COLO668 (cell line): ENCODE data around the gene HIVEP3.

ENCODE experiments used
- DNase-seq: peaks from one replicate; lab custom pipeline; 2025; ENCODE audit not compliant: unreplicated experiment; lab: John Stamatoyannopoulos, UW

The HIVEP3 gene

DNA sequence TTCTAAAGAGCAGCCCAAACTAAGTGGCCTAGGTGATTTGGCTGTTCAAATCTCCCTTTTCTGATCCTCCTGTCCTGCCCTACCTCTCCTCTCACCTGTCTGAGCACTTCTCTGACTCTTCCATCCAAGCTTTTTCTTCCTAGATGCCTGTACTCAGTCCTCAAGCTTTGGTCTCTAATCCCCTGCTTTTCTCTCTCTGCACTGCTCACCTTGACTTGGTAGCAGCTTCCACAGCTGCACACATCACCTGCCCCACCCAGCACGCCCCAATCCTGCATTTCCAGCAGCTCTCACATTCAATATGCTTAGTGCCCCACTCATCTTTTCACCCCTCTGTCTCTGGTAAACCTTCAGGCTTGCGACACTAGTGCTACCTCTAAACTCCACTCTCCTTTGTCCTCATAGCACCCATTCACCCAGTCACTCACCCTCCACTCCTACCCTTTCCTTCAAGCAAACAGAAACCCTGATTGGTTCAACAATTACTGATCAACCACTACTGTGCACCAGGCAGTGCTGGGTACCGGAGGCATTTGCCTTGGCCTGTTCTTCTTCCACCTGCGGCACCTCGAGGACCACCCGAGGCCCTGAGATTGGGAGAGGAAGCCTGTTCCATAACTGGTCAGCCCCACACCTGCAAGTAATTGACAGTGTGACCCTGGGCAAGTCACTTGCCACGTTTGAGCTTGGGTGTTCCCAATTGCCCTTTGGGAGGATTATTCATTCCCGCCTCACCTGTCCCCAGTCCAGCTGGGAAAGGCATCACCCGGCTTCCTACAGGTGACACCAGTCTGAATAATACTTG, 298.2 kb downstream of the HIVEP3 start:
- peak; percentile 36 for DNase-seq

DNA sequence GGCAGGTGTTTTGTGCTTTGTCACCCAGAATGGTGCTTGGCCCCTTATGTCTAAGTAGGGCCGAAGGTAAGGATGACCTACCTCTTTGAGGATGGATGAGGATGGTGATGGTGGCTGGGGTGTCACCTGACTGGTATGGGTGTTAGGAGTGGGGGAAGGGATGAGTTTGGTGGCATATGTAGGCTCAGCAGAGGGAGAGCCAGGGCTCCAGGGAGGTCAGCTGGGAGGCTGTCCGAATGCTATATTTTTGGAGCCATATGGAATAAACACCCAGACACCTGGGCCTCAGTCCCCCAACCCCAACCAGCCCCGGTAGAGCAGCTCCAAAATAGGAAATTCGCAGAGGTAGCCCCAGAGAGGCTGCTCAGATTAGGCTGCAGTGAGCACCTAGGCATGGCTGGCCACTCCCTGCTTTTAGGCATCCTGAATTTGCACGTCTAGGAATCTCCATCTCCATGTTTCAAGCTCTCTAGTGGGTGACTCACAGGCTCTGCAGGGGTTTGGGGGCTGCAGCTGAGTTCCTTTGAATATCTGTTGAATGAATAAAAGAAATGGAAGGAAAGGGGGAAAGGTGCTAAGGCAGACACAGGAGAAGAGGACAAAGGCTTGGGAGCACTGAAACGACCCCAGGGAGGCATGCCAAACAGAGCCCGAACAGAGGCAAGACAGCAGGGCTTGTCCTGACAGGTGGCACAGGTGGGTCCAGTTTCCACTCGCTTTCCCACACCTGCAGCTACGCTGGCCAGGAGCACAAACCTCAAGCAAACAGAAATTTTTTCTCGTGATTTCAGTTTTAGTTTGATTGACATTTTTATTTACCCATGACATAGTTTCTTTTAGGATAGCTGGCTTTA, 299.0 kb downstream of the HIVEP3 start:
- DNase-seq: peak; percentile 54

DNA sequence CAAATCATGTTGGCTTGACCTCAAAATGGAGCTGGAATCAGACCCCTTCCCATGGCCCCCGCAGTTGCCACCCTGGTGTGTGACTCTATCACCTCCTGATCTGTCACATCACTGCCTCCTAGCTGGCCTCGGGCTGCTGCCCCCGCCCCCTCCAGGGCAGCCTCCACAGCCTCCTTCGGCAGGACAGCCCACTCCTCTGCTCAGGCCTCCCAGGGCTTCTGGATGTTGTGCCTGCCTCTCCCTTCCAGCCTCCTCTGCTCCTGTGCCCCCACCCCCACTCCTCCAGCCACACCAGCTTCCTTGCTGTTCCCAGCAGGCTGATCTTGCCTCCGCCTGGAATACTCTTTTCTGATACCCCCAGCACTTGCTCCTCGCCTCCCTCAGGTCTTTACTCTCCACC, 299.9 kb downstream of the HIVEP3 start:
- no peak for DNase-seq

DNA sequence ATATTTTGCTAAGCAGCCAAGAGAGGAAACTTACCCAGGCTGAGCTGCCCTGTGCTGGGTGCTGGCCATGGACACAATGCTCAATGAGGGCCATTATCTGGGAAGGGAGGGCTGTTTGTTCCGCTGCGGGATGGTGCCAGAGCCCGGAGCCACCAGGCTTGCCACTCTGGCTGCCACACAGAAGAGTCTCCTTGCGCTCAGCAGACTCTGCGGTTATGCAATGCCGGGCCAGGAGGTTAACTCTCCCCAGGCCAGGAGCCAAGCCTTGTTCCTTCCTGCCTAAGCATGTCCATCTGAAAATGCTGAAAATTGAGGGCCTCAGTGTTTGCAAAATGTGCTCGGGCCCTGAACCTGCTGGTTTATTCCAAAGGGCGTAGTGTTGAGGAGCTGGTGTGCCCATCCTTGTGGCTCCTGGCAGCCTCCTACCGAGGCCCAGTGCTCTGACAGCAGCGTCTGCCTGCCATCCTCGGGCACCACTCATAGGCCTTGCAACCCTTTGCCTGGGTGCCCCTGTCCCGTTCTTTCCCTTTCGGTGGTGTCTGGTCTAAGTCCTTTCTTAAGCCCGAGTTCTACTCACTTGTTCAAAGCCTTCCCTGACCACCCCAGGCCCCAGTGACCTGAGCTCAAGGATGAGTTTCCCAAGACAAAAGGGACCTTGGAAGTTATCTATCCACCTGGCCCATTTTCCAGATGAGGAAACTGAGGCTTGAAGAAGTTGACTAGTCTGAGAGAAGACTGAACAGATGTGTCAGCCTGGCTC, 300.5 kb downstream of the HIVEP3 start:
- DNase-seq: no peak

DNA sequence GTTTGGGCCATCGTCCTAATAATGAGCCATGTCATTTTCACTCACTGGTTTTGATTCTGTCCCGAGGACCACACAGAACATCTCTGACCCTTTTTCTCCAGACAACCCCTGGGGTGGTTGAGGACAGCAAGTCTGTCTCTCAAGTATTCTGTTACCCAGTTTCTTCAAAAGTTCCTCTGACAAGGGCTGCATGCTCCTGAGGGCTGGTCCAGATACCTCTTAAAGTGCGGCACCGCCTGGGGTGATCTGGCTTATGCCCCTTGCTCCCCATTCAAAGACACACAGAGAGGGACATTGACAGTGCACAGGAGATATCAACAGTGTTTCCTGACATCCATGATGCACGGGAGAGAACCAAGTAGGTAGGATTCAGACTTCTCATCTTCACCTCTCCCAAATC, 301.4 kb downstream of the HIVEP3 start:
- no peak for DNase-seq

DNA sequence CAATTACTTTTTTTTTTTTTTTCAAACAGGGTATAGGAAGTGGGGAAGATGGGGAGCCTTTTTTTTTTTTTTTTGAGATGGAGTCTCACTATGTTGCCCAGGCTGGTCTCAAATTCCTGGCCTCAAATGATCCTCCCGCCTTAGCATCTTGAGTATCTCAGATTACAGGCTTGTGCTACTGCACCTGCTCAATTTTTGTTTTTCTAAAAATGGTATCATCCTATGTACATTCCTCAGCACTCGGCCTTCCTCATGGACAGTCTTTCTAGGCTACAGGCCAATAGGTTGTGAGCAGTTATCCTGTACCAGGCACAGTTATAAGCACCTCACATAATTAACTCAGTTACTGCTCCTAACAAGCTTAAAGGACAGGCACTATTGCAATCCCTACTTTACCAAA, 302.2 kb downstream of the HIVEP3 start:
- no peak for DNase-seq

DNA sequence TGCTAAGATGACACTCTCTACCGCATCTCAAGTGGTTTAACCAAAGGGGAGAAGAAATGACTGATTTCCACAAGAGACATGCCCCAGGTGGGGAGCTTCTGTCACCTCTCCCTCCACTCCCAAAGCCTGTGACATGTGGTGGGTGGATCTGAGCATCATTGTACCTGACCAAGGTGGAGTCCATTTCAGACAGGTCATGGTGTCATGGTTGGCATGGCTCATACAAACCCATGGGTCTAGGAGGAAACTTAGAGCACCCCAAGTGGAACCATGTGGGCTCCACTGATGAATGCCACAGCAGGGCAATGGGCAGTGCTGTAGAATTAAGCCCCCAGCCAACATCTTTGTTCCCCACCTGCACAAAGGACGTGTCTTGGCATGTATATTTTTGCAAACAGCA, 302.7 kb downstream of the HIVEP3 start:
- DNase-seq: no peak

DNA sequence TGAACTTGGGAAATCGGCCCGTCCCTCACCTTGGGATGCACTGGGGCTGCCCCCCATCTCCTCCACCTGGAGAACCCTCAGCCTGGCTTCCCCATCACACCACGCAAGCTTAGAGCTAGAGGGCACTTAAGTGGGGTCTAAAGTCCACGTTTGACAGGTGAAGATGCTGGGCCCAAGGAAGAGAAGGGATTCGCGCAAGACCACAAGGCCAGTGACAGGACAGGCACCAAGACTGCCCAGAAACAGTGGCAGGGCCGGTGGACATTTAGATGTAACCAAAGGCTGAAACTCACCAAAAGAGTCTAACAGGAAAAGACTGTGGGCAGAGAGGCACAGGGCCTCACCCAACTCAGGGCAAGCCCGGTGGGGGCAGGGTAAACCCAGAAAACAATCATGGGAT, 303.4 kb downstream of the HIVEP3 start:
- no peak for DNase-seq

DNA sequence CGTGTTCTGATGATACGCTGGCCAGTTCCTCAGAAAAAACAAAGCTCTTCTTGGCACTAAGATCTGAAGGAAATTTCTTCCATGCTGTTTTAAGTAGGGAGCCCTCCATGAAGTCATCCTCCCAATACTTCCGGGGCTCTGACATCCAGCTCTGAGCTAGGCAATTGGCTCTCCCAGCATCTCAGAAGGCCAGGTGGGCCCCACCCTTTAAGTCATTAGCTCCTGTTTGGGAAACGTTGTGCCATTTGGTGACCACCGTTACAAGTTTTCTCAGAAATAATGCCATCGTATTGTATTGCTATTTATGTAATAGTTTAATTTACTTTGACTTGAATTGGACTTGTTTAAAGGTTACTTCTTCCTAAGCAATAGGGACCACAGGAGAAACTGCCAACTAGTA, 303.9 kb downstream of the HIVEP3 start:
- DNase-seq: no peak

DNA sequence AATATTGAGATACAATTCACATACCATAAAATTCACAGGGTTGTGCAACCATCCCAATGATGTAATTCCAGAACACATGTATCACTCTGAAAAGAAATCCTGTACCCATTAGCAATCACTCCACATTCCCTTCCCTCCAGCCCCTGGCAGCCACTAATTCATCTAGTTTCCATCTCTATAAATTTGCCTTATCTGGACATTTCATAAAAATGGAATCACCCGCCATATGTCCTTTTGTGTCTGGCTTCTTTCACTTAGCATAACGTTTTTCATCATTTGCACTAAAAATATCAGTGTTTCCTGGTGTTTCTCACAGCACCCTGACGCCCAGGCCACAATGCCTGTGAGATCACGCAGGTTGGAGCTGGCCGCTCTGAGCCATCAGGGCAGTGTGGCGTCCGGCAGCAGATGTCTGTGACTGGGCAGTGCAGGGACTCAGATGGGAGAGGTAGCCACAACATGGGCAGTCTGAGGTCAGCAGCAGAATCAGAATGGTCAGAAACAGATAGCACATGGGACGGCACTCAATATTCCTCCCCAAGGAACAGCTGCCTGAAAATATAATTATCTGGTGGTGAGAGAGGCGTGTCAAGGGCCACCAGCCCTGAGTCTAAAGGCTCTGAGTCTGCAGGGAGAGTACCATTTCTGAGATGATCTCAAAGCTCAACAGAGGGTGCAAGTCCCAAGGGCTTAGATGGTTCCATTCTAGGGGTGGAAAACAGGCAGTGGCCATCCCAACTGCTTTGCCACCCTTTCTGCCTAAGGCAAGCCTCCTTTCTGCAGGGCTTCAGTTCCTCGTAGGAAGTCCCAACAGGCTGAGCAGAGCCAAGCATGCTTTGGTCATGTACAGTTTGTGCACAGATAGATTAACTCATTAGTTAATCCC, 304.8 kb downstream of the HIVEP3 start:
- no peak for DNase-seq

DNA sequence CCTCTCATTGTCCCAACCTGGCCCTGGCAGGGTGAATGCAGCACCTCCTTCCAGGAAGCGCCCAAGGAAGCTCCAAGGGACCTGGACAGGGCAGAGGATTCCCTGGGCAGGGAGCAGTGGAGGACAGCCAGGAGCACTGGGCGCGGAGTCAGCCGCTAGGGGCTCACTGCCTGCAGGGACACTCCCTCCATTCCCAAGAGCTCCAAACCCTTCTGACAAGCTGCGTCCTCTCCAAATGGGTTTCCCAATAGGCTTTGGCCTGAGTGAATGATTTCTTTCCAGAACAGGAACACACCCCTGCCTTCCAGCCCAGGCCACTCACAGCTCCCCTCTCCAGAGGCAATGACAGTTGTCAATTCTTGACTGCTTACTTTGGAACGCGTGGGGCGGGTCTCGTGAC, 305.8 kb downstream of the HIVEP3 start:
- no peak for DNase-seq

DNA sequence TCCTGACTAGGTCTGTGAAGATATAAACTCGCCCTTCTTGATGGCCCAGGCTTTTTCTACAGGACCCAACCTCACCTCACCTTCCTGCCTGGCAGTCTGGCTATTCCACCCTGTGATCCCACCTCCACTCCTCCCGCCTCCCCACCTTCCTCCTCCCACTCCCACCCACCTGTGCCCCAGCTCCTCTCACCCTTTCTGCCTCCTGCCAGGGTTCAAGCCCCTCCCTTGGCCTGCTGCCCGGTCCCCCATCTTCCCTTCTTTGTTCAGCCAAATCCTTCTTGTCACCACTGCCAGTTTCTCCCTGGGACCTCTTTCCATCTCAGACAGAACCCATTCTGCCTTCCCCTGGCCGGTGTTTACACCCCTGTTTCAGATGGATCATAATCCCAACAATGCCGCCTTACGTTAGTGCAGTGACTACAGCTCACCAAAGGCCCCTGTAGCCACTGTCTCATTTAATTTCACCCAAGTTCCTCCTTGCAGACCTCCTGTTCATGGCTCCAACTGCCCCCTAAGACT, 306.7 kb downstream of the HIVEP3 start:
- DNase-seq: no peak

DNA sequence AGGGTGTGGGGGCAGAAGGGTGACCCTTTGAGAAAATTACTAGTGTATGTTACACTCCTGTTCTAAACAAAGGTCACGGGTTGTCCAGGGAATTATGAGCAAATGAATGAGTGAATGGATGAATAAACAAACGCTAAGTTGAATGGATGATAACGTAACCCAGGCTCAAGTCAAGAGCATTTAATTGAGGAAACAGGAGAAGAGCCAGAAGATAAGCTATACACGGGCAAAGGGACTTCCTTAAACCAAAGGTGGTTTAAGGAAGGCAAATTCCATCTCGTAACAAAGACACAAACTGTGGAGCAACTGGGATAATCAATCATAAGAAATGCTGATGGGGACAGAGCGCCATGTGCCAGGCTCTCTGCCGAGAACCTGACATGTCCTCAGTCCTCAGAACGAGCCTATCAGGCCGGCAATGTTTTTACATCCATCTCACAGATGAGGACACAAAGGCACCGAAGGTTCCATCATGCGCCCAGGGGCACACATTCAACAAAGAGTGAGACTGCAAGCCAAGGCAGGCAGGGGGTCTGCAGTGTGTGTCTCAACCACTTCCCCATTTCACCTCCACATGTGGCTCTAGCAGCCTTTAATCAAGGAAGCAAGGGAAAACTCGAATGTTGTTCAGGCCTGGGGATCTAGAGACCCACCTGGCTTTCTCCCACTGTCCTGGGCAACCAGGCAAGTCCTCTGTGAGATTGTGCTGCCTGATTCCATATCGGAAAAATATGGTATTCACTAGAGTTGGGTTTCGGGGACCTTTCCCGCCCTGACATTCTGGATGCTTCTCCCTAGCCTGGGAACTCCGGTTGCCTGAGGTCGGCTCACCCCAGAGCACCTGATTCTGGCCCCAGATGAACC, 307.4 kb downstream of the HIVEP3 start:
- DNase-seq: no peak

DNA sequence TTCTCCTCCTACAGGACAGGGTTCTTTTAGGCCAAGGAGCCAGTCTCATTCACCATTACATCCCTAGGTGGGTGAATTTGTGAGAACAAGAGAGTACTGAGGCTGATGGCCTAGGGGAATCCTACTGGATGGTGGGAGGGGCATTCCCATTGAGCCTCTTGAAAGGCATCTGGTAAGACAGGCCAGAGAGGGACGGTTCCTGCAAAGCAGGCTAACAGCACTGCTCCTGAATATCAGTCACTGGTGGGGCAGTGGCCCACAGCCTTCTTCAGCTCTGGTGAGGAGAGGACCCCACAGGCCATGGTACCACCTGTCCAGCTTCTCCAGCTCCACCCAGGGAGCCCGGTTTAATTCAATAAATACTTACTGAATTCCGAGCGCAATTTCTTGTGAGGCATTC, 308.4 kb downstream of the HIVEP3 start:
- DNase-seq: no peak

DNA sequence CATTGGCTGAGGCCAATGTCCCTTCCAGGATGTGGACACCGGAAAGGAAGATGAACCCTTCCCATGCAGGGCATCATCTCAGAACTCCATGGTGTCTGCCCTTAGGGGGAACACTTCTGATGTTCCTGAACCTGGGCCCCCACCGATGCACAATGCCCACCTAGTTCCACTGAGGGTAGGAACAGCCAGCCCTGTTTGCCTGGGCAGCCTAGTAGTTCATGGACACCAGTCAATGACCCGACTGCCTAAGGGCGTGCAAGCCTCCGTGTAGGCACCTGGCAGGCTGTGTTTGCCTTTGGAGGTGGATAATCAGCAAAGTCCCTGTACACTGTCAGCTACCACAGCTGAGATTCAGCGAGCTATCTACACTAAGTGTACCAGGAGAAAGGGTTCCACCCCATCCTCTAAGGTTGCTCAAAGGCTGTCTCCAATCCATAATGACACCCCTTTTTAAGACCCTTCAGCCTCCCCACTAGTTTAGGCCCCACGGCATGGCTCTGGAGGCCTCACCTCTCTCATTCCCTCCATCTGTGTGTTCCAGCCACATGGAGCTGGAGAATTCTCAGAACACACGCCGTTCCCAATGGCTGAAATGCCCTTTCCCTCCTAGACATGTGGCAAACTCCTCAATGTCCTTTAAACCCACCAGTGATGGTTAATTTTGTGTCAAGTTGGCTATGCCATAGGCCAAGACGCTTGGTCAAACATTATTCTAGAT, 309.4 kb downstream of the HIVEP3 start:
- DNase-seq: no peak

DNA sequence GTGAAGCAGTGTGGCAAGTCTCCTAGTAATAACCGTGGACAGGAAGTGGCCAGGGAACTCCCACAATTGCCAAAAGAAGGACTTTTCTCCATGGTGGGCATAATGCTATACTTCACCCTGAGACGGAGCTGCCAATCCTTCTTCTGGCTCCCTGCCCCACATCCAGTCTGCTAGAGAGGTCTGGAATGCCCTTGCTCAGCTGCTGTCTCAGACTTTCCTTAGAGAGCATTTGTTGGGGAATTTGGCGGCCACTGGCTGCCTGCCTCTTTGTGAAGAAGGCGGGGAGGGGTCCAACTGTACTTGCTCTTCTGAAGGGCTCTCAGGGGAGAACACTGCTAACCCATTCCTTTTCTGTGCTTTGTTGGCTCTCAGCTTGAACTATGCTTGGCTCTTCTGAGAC, 310.5 kb downstream of the HIVEP3 start:
- no peak for DNase-seq

DNA sequence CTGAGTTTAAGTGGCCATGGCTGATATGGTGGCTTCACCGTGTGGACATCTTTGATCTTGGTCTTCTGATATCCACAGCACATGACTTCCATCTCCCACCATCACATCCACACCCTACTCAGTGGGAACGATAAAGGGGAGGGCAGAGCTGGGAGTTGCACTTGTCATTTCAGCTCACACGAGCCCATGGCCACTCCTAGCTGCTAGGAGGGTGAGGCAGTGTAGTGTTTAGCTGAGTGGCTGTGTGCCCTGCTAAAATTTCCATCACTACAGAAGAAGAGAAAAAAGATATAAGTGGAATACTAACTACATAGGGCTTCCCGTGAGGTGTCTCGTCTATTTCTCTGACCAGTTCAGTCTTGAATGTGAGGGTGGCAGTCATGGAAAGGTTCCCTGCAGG, 310.9 kb downstream of the HIVEP3 start:
- no peak for DNase-seq

DNA sequence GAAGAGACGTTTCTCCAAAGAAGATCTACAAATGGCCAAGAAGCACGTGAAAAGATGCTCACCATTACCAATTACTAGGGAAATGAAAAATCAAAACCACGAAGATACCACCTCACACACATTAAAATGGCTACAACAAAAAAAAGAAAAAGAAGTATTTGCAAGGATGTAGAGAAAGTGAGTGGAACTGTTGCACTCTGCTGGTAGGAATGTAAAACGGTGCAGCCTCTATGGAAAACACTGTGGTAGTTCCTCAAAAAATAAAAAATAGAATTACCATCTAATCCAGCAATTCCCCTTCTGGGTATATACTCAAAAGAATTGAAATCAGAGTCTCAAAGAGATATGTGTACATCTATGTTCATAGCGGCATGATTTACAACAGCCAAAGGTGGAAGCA, 318.8 kb downstream of the HIVEP3 start:
- DNase-seq: no peak

DNA sequence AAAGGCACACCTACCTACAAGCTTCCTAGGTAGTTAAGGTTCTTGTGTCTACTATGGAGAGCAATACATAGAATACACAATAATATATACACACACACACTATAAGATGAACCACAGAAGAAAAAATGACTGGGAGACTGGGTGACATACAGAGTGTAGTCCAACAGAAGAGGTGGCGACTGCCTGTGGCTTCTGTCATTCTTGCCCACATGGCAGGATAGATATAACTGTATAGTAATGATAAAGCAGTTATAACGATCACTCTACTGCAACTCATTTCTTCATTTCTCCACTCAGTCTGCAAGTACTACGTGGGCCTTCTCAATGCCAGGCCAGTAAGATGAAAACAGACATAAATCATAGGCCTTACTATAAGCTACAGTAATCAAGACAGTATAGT, 320.4 kb downstream of the HIVEP3 start:
- DNase-seq: no peak
